Cardiac muscle cell (in vitro differentiated cells and primary cell): Measurements from ENCODE around the gene TMEM154. TPM values are rescaled to one million over a fixed set of nuclear protein-coding genes. Genes with fewer than 3 reads are reported as not detected.

Experiments used
- DNase-seq, 2 donors: peaks; one replicate each; pipeline versions ENCODE4 v3.0.0 to v3.0.0-alpha.2; 2010 to 2017; ENCODE audit warnings: low read depth in 1 of 2, low spot score in 1 of 2
- H3K27ac ChIP-seq: fragments of 200-600 bp; sonication (generic); 2 replicates; pipeline ENCODE4 v1.5.1; 2016
- H3K27me3 ChIP-seq: fragments of 200-600 bp; sonication (generic); 2 replicates; pipeline ENCODE4 v1.6.0; 2016; ENCODE audit warnings: control low read depth
- H3K36me3 ChIP-seq: fragments of 200-600 bp; sonication (generic); 2 replicates; pipeline ENCODE4 v1.5.1; 2016; ENCODE audit warnings: control low read depth
- H3K4me1 ChIP-seq: fragments of 200-600 bp; sonication (generic); 2 replicates; pipeline ENCODE4 v1.8.1; 2017; ENCODE audit warnings: low read depth, mild to moderate bottlenecking, mixed run types
- H3K4me3 ChIP-seq: fragments of 200-600 bp; sonication (generic); 2 replicates; pipeline ENCODE4 v1.5.1; 2016; ENCODE audit warnings: mild to moderate bottlenecking
- H3K9me3 ChIP-seq: fragments of 200-600 bp; sonication (generic); 2 replicates; pipeline ENCODE4 v1.5.1; 2017; ENCODE audit warnings: low read depth, mild to moderate bottlenecking, control low read depth
- polyA plus RNA-seq: library from polyadenylated mRNA; unstranded; fragments of >200 nt; fragmentation: Nextera tagmentation; extraction: Ambion mirVana; gene quantifications from 2 replicates; pipeline ENCODE4 v1.2.1, GENCODE V29; 2016
- total RNA-seq: library from RNA; depleted of rRNA; stranded (reverse); fragments of >200 nt; gene quantifications from 2 replicates; pipeline ENCODE4 v1.2.3, GENCODE V29; 2016
- TF ChIP-seq, protein P1 (sequence below): IDR thresholded peaks from 2 replicates; pipeline ENCODE4 v1.5.1; 2012; ENCODE audit warnings: low read depth, mild to moderate bottlenecking, low read length

The TMEM154 gene
- total and polyA plus RNA-seq, 2 experiments from 2014 or later, result 0.12 to 0.21 TPM

DNA sequence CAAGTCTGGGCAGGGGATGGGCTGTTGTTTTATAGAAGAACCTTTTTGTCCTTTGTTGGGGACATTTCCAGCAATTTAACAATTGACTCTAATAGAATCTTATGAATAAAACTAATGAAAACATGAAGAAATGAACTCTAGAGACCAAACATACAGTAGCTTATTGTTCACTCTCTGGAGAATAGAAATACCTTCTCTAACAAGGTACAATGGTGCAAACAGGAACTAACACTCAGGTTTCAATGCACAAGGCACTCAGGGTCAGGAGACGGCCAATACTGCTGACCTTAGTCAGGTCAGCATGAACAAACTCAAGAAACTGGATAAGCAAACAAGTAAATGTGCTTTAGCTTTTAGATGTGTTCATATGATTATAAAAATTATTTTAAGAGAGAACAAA lies 104.3 kb downstream of the TMEM154 start:
- TF ChIP-seq, protein P1, sequence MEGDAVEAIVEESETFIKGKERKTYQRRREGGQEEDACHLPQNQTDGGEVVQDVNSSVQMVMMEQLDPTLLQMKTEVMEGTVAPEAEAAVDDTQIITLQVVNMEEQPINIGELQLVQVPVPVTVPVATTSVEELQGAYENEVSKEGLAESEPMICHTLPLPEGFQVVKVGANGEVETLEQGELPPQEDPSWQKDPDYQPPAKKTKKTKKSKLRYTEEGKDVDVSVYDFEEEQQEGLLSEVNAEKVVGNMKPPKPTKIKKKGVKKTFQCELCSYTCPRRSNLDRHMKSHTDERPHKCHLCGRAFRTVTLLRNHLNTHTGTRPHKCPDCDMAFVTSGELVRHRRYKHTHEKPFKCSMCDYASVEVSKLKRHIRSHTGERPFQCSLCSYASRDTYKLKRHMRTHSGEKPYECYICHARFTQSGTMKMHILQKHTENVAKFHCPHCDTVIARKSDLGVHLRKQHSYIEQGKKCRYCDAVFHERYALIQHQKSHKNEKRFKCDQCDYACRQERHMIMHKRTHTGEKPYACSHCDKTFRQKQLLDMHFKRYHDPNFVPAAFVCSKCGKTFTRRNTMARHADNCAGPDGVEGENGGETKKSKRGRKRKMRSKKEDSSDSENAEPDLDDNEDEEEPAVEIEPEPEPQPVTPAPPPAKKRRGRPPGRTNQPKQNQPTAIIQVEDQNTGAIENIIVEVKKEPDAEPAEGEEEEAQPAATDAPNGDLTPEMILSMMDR, result no peak
- no peak for DNase-seq
- H3K4me3 ChIP-seq, result no peak overlapping the region
- H3K9me3 ChIP-seq, result no peaks in the 10 kb centered on the region
- no peaks in the 10 kb centered on the region for H3K36me3 ChIP-seq
- H3K27me3 ChIP-seq, result no peaks in the 10 kb centered on the region
- H3K4me1 ChIP-seq, result peaks cover 16% of the 10 kb centered on the region
- H3K27ac ChIP-seq, result no peak overlapping the region

DNA sequence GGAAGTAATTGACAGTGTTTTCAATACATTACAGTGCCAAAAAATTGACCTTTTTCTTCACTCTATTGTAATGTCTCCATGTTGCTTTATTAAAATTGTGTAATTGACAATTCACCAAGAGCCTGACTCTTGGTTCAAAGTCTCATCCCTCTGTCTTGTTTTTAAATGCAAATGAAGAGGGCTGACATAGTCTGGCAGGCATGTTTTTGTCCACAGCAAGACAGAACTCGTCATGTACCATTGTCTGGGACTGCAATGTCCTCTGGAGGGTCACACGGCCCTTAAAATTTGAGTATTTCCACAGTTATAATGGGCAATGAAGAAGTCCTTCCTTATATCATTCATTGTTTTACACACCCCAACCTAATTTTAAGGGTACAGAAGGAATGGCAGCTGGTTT lies 105.9 kb downstream of the TMEM154 start:
- H3K27me3 ChIP-seq, result no peaks in the 10 kb centered on the region
- H3K36me3 ChIP-seq, result no peaks in the 10 kb centered on the region
- H3K9me3 ChIP-seq, result no peaks in the 10 kb centered on the region
- no peak overlapping the region for H3K4me3 ChIP-seq
- H3K27ac ChIP-seq, result no peak overlapping the region
- no peak for DNase-seq
- H3K4me1 ChIP-seq, result peaks cover 9% of the 10 kb centered on the region
- TF ChIP-seq, protein P1, result no peak

DNA sequence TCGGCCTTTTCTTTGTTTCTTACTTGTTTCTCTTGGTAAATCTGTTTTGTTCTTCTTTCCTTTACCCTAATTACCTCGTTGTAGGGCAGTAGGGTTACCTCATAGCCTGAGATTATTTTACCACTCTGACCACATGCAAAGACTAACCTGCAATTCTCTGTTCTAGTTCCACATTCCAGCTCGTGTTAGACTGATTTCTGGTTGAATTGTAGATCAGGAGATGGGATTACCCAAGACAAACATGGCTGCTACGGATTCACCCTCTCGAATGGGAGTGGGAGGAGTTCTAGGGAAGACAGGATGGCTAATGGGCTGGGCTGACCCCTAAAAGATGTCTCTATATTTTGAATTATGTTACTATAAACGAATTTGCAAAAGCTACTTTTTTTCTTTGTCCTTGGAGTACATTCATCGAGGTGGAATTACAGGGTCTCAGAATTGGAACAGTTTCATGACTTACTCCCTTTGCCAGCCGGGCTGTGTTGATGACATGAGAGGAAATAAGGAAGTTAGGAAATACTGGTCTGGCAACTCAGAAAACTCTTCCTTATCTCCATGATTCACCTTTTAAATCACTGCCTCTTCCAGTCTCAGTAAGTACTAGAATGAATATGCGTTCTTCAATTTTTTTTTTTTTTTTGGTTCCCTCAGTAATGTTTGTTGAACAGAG lies 107.2 kb downstream of the TMEM154 start:
- Histone ChIP-seq H3K9me3 (no peaks in the 10 kb centered on the region), H3K4me1 (peaks cover under 1% of the 10 kb centered on the region), H3K4me3 (no peak overlapping the region), H3K36me3 (no peaks in the 10 kb centered on the region), H3K27ac (no peak overlapping the region), H3K27me3 (no peaks in the 10 kb centered on the region)
- TF ChIP-seq, protein P1, result no peak
- DNase-seq, result peak in 1 of 2 donors; percentile 92

DNA sequence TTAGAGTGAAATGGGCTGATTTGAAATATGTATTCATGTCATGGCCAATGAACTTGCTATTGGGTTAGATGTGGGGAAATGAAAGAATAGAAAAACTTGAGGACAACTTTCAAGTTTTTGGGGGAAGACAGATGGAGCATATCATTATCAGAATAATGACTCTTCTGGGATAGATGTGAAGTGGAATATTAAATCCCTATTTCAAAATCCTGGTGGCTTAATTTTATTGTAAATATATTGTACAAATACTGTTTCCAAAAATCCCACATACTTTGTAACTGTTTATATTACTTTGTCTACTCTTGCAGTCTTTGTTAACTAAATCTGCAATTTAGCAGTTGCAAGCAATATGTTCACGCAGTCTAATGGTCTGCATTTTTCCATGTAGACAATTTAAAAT lies 108.0 kb downstream of the TMEM154 start:
- Histone ChIP-seq H3K4me1 (no peaks in the 10 kb centered on the region), H3K36me3 (no peaks in the 10 kb centered on the region), H3K4me3 (no peak overlapping the region), H3K27ac (no peak overlapping the region), H3K9me3 (no peaks in the 10 kb centered on the region), H3K27me3 (no peaks in the 10 kb centered on the region)
- no peak for DNase-seq
- TF ChIP-seq, protein P1, result no peak

DNA sequence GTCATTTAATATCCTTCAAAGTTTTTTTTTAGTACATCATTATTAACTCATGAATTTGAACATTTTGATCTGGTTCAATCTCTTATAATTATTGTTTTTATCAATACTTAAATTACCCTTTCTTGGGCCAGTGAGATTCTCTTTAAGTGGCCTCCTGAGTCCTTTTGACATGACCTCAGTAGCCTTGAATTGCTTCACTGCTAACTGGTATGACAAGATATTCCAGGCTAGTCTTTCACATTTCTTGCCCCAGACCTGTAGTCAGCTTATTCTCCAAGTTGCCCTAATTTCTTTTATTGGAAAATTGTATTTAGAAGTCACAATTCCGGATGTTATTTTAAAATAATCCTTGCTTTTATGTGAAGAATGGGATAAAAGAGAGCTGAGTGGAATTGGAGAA lies 108.5 kb downstream of the TMEM154 start:
- no peak for DNase-seq
- Histone ChIP-seq H3K9me3 (no peaks in the 10 kb centered on the region), H3K27ac (no peak overlapping the region), H3K36me3 (no peaks in the 10 kb centered on the region), H3K27me3 (no peaks in the 10 kb centered on the region), H3K4me1 (no peaks in the 10 kb centered on the region), H3K4me3 (no peak overlapping the region)
- TF ChIP-seq, protein P1, result no peak

Other genes with a start within 250 kb of the TMEM154 start
- 30.1 and 67.7 TPM in 2 replicates for gene FBXW7, start 143.9 kb downstream of the TMEM154 start, total RNA-seq
- gene FBXW7, start 143.9 kb downstream of the TMEM154 start, polyA plus RNA-seq, result 18.5 and 19.7 TPM in 2 replicates
- 0.56 and 1.5 TPM in 2 replicates for gene TIGD4, start 99.7 kb upstream of the TMEM154 start, total RNA-seq
- gene TIGD4, start 99.7 kb upstream of the TMEM154 start, polyA plus RNA-seq, result 0.55 and 0.82 TPM in 2 replicates
- gene ARFIP1, start 100.0 kb upstream of the TMEM154 start, total RNA-seq, result 19.3 and 20.3 TPM in 2 replicates
- gene ARFIP1, start 100.0 kb upstream of the TMEM154 start, polyA plus RNA-seq, result 26.9 and 32.7 TPM in 2 replicates